Mesenchymal stem cell (in vitro differentiated cells and primary cell): Measurements from ENCODE around the gene PAX4.
A peak's percentile ranks its signal among the peaks of the same experiment; 100 is the strongest.

Experiments used
- DNase-seq: peaks from one replicate; pipeline ENCODE4 v3.0.0-alpha.2; 2013
- H2AFZ ChIP-seq: one replicate; pipeline ENCODE4 v1.6.1; 2013; ENCODE audit warnings: low read depth, mild to moderate bottlenecking, control low read depth, inconsistent platforms, low read length, moderate library complexity
- H2AK5ac ChIP-seq: 2 replicates; pipeline ENCODE4 v1.6.1; 2013; ENCODE audit warnings: low read length, moderate library complexity, mild to moderate bottlenecking, inconsistent platforms; ENCODE audit not compliant: severe bottlenecking
- H2BK120ac ChIP-seq: one replicate; pipeline ENCODE4 v1.6.1; 2013; ENCODE audit warnings: low read depth, mild to moderate bottlenecking, inconsistent platforms, low read length, moderate library complexity
- H2BK12ac ChIP-seq, 2 experiments: one replicate each; pipeline ENCODE4 v1.6.1; 2013; ENCODE audit warnings: inconsistent platforms in 2 of 2, low read length in 2 of 2, mild to moderate bottlenecking in 2 of 2, moderate library complexity in 2 of 2, control low read depth in 1 of 2
- H2BK15ac ChIP-seq: one replicate; pipeline ENCODE4 v1.6.1; 2013; ENCODE audit warnings: mild to moderate bottlenecking, low read depth, inconsistent platforms; ENCODE audit not compliant: poor library complexity, severe bottlenecking
- H2BK5ac ChIP-seq: 2 replicates; pipeline ENCODE4 v1.6.1; 2013; ENCODE audit warnings: low read depth, mild to moderate bottlenecking, low read length, control low read depth, inconsistent platforms; ENCODE audit not compliant: poor library complexity, severe bottlenecking
- H3K14ac ChIP-seq, 2 experiments: one replicate each; pipeline ENCODE4 v1.6.1; 2013; ENCODE audit warnings: inconsistent platforms in 2 of 2, low read length in 2 of 2, control low read depth in 1 of 2, mild to moderate bottlenecking in 1 of 2, moderate library complexity in 1 of 2
- H3K18ac ChIP-seq, 2 experiments: one replicate each; pipeline ENCODE4 v1.6.1; 2013; ENCODE audit warnings: inconsistent platforms in 2 of 2, low read length in 2 of 2, control low read depth in 1 of 2, low read depth in 1 of 2, mild to moderate bottlenecking in 1 of 2
- H3K23ac ChIP-seq, 2 experiments: one replicate each; pipeline ENCODE4 v1.6.1; 2013; ENCODE audit warnings: inconsistent platforms in 2 of 2, low read length in 2 of 2, mild to moderate bottlenecking in 2 of 2, moderate library complexity in 2 of 2, control low read depth in 1 of 2
- H3K27ac ChIP-seq: 2 replicates; pipeline ENCODE4 v1.5.1; 2013; ENCODE audit warnings: mild to moderate bottlenecking, moderate library complexity, low read length, control low read depth, inconsistent platforms; ENCODE audit not compliant: poor library complexity, severe bottlenecking
- H3K27me3 ChIP-seq, 2 experiments: 2 replicates each; pipeline versions ENCODE4 v1.6.1 to v1.7.0; 2013; ENCODE audit warnings: low read length in 2 of 2, mild to moderate bottlenecking in 2 of 2, moderate library complexity in 2 of 2, control low read depth in 1 of 2, inconsistent platforms in 1 of 2; ENCODE audit not compliant: control insufficient read depth in 1 of 2, insufficient read depth in 1 of 2
- H3K36me3 ChIP-seq, 2 experiments: 2 replicates each; pipeline versions ENCODE4 v1.6.1 to v1.7.0; 2013; ENCODE audit warnings: low read length in 2 of 2, control low read depth in 1 of 2, inconsistent platforms in 1 of 2, low read depth in 1 of 2, mild to moderate bottlenecking in 1 of 2; ENCODE audit not compliant: insufficient read depth in 2 of 2, control insufficient read depth in 1 of 2
- H3K4ac ChIP-seq, 2 experiments: one replicate each; pipeline ENCODE4 v1.6.1; 2013; ENCODE audit warnings: inconsistent platforms in 2 of 2, low read length in 2 of 2, mild to moderate bottlenecking in 2 of 2, moderate library complexity in 2 of 2, control low read depth in 1 of 2, low read depth in 1 of 2
- H3K4me1 ChIP-seq: 2 replicates; pipeline ENCODE4 v1.6.1; 2013; ENCODE audit warnings: low read depth, low read length, control low read depth; ENCODE audit not compliant: control insufficient read depth, insufficient read depth
- H3K4me2 ChIP-seq: 2 replicates; pipeline ENCODE4 v1.6.1; 2013; ENCODE audit warnings: low read length, mild to moderate bottlenecking, inconsistent platforms; ENCODE audit not compliant: poor library complexity, severe bottlenecking
- H3K4me3 ChIP-seq, 2 experiments: 2 replicates each; pipeline versions ENCODE4 v1.5.1 to v1.7.0; 2013; ENCODE audit warnings: low read length in 2 of 2, mild to moderate bottlenecking in 2 of 2, control low read depth in 1 of 2, low read depth in 1 of 2; ENCODE audit not compliant: insufficient read depth in 1 of 2
- H3K79me1 ChIP-seq: replicated peaks from 2 replicates; pipeline ENCODE4 v1.6.1; 2013; ENCODE audit warnings: mild to moderate bottlenecking, control low read depth, low read length, inconsistent platforms; ENCODE audit not compliant: poor library complexity, severe bottlenecking
- H3K9ac ChIP-seq: 2 replicates; pipeline ENCODE4 v1.7.0; 2013; ENCODE audit warnings: mild to moderate bottlenecking, low read length, moderate library complexity
- H3K9me3 ChIP-seq: 2 replicates; pipeline ENCODE4 v1.7.0; 2013; ENCODE audit warnings: mild to moderate bottlenecking, low read length; ENCODE audit not compliant: control insufficient read depth
- H4K8ac ChIP-seq: one replicate; pipeline ENCODE4 v1.6.1; 2013; ENCODE audit warnings: inconsistent platforms, mild to moderate bottlenecking, low read length, moderate library complexity
- H4K91ac ChIP-seq: one replicate; pipeline ENCODE4 v1.6.1; 2013; ENCODE audit warnings: mild to moderate bottlenecking, low read length, inconsistent platforms
- WGBS: methylation state at CpG from one replicate; pipeline ENCODE4 v1.1.7; 2013; ENCODE audit warnings: mixed read lengths; 5-methylcytosine and 5-hydroxymethylcytosine counted together

The PAX4 gene

GRCh38 chr7:127628445-127628844, 10.5 kb upstream of the PAX4 start:
- Histone ChIP-seq H2AFZ (no peak overlapping the region), H3K27ac (no peak overlapping the region), H3K14ac (no peak overlapping the region), H2AK5ac (no peak overlapping the region), H3K4ac (no peak overlapping the region), H3K36me3 (no peaks in the 10 kb centered on the region), H3K4me2 (no peak overlapping the region), H2BK120ac (no peak overlapping the region), H3K18ac (no peak overlapping the region), H2BK15ac (no peak overlapping the region), H3K9ac (no peak overlapping the region), H3K79me1 (no peaks in the 10 kb centered on the region), H3K23ac (no peak overlapping the region), H3K9me3 (no peaks in the 10 kb centered on the region), H4K91ac (no peak overlapping the region), H3K27me3 (peaks cover 0 to 13% of the 10 kb centered on the region in 2 experiments), H4K8ac (no peak overlapping the region), H2BK5ac (no peak overlapping the region), H3K4me1 (no peaks in the 10 kb centered on the region), H2BK12ac (no peak overlapping the region), H3K4me3 (no peak overlapping the region)
- DNase-seq = no peak
- 45% methylated on average over 3 of the region's 3 CpGs for WGBS

- H3K4me1 ChIP-seq = no peaks in the 10 kb centered on the region
- no peak overlapping the region for H2BK120ac ChIP-seq
- no peak overlapping the region for H2BK5ac ChIP-seq
- DNase-seq = no peak
- H3K27me3 ChIP-seq = peaks cover 25 to 32% of the 10 kb centered on the region in 2 experiments
- no peaks in the 10 kb centered on the region for H3K9me3 ChIP-seq
- H3K9ac ChIP-seq = no peak overlapping the region
- no peak overlapping the region for H3K23ac ChIP-seq
- H2BK15ac ChIP-seq = no peak overlapping the region
- H2AFZ ChIP-seq = no peak overlapping the region
- H2AK5ac ChIP-seq = no peak overlapping the region
- no peak overlapping the region for H3K14ac ChIP-seq
- no peak overlapping the region for H3K4me3 ChIP-seq
- no peak overlapping the region for H3K18ac ChIP-seq
- no peak overlapping the region for H4K91ac ChIP-seq
- H3K4ac ChIP-seq = no peak overlapping the region
- no peaks in the 10 kb centered on the region for H3K79me1 ChIP-seq
- no peak overlapping the region for H4K8ac ChIP-seq
- no peaks in the 10 kb centered on the region for H3K36me3 ChIP-seq
- no peak overlapping the region for H3K27ac ChIP-seq
- no peak overlapping the region for H3K4me2 ChIP-seq
- H2BK12ac ChIP-seq = no peak overlapping the region
Observed at GRCh38 chr7:127625331-127625730, 7.4 kb upstream of the PAX4 start.

GRCh38 chr7:127620406-127621233, 2.7 kb upstream of the PAX4 start:
- 2% methylated on average over 17 of the region's 24 CpGs for WGBS
- no peak overlapping the region for H3K18ac ChIP-seq
- H3K27me3 ChIP-seq = peaks cover 69 to 72% of the 10 kb centered on the region in 2 experiments

GRCh38 chr7:127619681-127620405, 1.9 kb upstream of the PAX4 start:
- H3K14ac ChIP-seq = no peak overlapping the region
- no peak overlapping the region for H4K8ac ChIP-seq
- H2BK5ac ChIP-seq = no peak overlapping the region
- H3K4me2 ChIP-seq = no peak overlapping the region
- H2BK15ac ChIP-seq = no peak overlapping the region
- H3K23ac ChIP-seq = no peak overlapping the region
- H3K4ac ChIP-seq = no peak overlapping the region
- no peak overlapping the region for H3K27ac ChIP-seq
- no peaks in the 10 kb centered on the region for H3K79me1 ChIP-seq
- peak; percentile 18 for DNase-seq
- no peaks in the 10 kb centered on the region for H3K9me3 ChIP-seq
- H2AK5ac ChIP-seq = no peak overlapping the region
- H2AFZ ChIP-seq = no peak overlapping the region
- no peak overlapping the region for H2BK12ac ChIP-seq
- no peak overlapping the region for H3K9ac ChIP-seq
- no peak overlapping the region for H3K4me3 ChIP-seq
- H3K27me3 ChIP-seq = peaks cover 76 to 80% of the 10 kb centered on the region in 2 experiments
- WGBS = 11% methylated on average over 23 of the region's 27 CpGs
- H3K18ac ChIP-seq = no peak overlapping the region
- no peak overlapping the region for H2BK120ac ChIP-seq
- no peaks in the 10 kb centered on the region for H3K36me3 ChIP-seq
- H3K4me1 ChIP-seq = no peaks in the 10 kb centered on the region
- H4K91ac ChIP-seq = no peak overlapping the region

More at GRCh38 chr7:127620406-127621233, 2.7 kb upstream of the PAX4 start:
- Histone ChIP-seq H3K4me3 (no peak overlapping the region), H2BK5ac (no peak overlapping the region), H3K4me2 (no peak overlapping the region), H2AFZ (no peak overlapping the region), H2AK5ac (no peak overlapping the region), H3K4me1 (no peaks in the 10 kb centered on the region), H3K14ac (no peak overlapping the region), H3K9ac (no peak overlapping the region), H4K91ac (no peak overlapping the region), H3K23ac (no peak overlapping the region), H3K27ac (no peak overlapping the region), H3K9me3 (no peaks in the 10 kb centered on the region), H2BK120ac (no peak overlapping the region), H2BK15ac (no peak overlapping the region), H2BK12ac (no peak overlapping the region), H3K4ac (no peak overlapping the region), H4K8ac (no peak overlapping the region), H3K79me1 (no peaks in the 10 kb centered on the region), H3K36me3 (no peaks in the 10 kb centered on the region)
- no peak for DNase-seq
